GM21515 (cell line): ENCODE data around the gene NACC2.
"Not testable (repeated sequence)": the region's sequence is repeated elsewhere in the genome, so short reads cannot be mapped to it uniquely, and the experiment has no call there.

ENCODE experiments used
- ATAC-seq: cut with Tn5 transposase; IDR thresholded peaks from one replicate; pipeline ENCODE4 v1.9.1; 2021; ENCODE audit not compliant: unreplicated experiment

Gene NACC2

DNA sequence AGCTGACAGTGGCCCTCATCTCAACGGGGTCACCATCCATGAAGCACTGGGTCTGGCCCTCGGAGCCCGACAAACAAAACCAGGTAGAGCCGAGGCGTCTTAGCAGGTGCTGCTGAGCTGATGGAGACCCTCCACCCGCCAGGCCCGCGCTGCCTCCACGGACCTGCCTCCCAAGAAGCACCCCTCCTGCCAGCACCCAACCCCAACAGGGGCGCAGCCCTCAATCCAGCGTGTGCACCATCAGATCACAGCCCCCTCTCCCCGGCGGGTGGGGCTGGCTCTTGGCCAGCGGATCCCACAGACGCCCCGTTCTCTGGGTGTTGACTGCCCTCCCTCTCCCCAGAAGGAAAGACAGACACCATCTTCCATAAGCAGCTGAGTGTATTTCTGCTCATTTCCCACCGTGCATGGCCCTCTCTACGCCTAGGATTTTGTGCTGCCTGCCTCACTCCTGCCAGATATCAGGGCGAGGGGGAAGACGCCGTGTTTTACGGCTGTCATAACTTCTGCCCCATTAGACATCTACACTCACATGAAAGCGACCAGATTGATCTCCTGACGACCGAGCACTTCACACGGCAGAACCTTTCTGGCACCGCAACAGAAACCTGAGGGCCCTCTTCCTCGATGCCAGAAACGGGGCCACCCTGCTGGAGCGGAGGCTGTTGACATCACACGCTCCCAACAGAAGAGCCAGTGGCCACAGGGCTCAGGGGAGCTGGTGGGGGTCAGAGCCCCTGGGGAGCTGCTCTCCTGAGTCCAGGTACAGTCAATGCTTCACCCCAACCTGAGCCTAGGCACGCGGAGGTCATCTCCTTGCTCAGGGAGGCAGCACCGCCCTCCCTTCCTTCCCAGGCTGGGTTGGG, 12.4 kb downstream of the NACC2 start:
- ATAC-seq = no peak

DNA sequence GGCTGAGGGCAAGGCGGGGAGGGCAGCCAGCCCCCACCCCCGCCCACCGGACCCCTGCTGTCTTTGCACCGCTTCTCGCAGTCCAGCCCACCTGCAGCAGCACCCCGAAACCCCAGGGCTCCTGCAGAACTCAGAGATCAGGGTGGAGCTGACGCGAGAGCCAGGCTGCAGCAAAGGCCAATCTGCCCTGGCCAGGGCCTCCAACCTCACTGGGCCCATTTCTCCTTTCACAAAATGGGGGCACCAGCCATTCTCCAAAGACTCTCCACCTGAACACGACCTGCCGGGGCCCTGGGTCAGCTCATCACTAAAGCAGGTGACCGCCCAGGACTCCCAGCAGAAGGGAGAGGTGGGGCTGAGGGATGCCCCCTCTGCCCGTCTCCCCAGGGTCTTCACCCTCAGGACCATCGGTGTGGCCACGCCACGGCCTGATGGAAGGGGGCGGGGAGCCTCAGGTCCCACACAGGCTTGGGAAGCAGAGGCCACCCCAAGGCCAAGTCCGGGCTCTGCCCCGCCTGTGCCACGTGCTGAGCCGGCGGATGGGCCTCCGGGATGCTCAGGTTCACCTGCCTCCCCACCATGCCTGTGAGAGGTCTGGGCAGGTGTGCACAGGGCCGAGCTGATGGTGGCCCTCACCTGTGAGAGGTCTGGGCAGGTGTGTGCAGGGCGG, 13.1 kb downstream of the NACC2 start:
- no peak for ATAC-seq

DNA sequence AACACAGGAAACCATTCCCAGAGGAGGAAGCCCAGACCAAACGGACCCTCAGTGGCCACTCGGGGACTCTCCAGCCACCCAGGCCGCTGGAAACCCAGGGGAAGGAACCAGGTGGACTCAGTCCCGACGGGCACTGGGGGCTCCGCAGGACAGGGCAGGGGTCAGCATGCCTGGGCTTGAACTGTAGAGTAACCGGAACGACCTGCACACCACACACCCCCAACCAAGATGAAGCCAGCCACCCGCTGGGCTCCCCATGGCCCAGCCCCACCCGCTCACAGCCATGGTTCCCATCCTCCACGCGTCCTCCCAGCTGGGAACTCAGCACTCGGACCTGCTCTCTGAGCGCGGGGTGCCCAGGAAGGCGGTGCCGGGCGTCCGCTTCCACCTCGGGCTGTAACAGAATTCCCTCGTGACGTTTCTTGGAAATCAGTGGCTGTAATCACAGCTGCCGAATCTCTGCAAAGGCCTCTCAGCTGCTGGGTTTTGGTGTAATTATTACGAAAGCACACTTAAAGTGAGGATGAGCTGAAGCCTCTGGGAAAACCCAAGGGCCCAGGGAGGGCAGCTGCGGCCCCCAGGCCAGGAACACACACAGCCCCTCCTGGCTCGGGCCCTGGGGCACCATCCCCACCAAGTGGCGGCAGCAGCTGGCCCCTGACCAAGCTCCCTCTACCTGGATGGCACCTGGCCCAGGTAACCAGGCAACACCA, 13.8 kb downstream of the NACC2 start:
- ATAC-seq = no peak

DNA sequence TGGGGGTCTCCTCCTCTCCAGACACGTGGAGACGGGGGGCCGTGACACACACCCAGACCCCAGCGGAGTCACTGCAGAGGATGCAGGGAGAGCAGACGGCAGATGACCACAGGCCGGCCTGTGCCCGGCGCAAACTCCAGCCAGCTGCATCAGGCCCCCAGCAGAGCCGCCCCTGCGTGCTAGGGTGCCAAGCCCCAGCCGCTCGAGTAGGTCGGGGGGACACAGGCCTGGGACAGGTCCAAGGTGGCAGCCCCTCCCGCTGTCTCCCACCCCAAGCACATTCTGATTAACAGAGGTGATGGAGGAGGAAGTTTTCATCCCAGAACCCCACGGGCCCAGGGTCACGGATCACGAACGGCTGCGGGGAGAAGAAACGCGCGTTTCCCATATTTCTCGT, 14.4 kb downstream of the NACC2 start:
- no peak for ATAC-seq

DNA sequence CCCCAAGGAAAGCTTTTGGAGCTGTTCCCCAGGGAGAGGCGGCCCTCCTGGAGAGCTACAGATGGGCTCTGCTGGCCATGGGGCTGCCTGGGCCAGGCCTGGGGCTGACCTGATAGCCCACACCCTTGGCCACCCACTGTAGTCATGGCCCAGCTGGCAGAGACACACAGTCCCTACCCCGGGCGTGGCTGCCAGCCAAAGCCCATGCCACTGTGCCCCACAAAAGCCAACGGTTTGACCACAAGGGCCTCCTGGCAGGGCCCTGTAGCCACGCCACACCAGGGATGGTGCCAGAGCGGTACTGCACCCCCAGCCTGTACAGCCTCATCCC, 15.2 kb downstream of the NACC2 start:
- ATAC-seq = no peak

DNA sequence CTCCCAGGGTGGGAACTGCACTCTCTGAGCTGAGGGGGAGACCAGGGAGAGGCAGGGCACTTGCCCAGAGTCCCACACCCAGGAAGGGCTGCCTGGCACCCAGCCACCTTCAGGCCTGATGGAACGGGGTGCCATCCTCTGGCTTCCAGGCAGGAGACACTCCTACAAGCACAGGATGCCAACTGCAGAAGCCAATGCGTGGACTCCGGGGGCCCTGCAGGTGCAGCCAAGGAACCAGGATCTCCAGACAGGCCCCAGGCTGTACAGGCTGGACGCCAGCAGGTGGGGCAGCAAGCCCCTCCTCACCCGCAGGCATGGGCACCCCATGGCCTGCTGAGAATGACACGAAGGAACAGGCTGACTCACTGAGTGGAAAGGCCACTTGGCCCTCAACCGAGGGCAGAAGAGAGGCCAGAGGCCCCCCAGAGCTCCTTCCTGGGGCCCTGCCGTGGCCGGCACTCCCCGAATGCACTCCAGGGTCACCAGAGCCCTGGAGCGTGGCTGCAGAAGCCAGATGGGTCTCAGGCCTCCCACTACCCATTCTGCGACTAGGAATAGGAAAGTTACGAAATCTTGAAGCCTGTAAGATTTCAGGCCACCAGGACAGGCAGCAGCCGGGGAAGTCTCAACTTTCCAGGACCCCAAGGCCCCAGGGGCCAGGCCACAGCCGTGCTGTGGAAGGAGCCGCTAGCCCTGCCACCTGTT, 15.7 kb downstream of the NACC2 start:
- no peak for ATAC-seq

DNA sequence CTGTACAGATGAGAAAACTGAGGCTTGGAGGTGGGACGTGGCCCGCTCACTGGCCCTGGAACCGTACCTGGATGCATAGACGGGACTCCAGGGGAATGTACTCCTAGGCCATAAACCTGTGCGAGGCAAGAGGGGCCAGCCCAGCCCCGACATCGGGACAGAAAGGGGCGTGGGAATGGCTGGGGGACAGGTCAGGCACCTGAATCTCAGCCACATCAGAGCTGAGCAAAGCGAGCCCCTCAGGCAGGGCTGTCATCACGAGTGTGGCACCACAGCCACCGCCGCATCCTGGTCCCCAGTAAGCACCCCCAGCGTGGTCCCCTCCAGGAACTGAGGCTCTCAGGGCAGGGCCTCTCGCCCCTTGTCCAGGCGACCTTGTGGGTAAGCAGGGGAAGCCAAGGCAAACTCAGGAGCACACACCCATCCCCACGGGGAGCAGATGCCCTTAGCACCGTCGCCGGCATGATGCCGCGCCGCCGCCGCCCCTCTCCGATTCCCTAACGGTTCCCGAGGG, 16.5 kb downstream of the NACC2 start:
- no peak for ATAC-seq

DNA sequence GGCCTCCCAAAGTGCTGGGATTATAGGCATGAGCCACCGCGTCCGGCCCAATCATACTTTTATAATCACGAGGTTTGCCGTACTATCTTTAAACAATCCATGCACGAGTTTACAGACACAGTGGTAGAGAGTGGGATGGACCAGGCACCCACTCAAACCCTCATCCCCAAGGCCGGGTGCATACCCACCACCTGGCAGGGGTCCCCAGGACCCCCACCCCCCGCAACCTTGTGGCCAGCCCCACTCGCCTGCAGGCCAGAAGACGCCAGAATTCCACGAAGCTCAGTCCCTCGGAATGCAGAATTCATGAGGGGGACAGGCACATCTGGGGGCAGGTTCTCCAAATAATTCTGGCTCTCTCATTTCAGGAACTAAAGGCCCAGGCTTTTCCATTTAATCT, 17.1 kb downstream of the NACC2 start:
- no peak for ATAC-seq

DNA sequence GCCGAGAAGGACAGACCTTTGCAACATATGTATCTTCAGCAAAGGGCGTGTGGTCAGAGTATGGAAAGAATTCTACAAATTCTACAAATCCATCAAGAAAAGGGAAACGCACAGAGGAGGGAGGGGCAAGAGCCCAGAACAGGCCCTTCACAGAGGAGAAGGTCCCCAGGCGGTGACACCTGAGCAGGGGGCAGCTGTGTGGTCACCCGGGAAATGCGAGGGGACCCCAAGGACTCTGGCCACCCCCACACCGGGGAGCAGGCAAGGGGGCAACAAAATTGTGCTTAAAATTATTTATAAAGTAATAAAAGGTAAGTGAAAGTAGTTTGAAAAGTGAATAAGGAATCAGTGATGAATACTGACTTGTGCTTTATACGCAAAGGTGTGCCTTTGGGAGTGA, 17.6 kb downstream of the NACC2 start:
- no peak for ATAC-seq

DNA sequence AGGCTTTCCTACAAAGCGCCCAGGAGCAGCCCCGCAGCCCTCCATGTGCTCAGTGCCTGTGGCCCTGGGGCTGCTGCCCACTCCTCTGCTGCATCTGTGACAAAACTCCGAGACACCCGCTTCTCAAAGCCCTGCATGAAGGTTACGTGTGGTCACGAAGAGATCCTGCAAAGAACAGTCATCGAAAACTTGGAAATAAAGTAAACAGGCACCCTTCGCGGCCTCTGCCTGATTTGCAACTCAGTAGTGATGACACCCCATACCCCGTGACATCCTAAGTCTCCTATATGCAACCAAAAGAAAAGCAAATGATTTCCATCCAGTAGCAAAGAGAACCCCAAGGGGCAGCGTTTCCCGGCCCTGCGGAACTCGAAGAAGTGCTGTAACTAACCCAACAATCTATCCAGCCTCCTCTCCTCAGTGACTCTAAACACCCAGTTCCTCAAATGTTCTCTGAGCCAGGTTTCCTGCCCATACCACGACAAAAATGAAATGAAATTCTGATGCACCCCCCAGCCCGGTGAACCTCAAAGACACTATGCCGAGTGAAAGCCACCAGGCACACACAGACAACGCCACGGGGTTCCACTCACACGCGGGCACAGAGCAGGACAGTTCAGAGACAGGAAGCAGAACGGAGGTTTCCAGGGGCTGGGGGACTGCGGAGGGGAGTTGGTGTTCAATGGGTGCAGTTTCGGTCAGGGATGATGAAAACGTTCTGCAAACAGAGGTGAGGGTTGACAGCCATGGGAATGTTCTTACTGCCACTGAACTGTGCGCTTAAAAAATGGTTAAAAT, 19.0 kb downstream of the NACC2 start:
- no peak for ATAC-seq

DNA sequence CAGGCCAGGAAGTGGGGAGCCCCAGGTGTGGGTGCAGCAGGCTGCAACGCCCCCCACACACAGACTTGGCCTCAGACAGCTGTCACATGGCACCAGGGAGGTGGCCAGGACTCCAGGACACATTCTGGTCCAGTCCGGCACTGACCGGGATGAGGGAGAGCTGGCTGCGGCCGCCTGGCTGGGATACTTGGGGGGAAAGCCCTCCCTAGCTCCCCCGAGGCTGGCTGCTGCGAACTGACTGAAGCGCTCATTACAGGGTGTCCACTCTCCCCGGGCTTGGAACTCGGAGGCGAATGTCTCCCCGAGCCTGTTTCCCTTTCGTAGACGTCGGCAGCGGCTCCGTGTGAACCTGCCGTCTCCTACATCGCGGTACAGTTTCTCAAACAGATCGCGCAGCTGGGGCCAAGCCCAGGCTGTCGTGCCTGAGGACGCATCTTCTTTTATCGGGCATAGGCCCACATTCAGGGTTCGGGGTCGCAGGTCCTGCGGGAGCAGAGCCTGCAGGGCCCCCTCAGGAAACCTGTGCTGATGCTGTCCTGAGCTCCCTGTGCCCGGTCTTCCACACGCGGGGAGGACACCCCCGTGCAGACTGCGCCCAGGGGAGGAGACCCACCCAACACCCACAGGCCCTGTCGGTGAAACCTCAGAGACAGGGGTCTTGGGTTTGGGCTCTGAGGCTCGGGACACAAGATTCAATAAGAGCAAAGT, 19.8 kb downstream of the NACC2 start:
- no peak for ATAC-seq

DNA sequence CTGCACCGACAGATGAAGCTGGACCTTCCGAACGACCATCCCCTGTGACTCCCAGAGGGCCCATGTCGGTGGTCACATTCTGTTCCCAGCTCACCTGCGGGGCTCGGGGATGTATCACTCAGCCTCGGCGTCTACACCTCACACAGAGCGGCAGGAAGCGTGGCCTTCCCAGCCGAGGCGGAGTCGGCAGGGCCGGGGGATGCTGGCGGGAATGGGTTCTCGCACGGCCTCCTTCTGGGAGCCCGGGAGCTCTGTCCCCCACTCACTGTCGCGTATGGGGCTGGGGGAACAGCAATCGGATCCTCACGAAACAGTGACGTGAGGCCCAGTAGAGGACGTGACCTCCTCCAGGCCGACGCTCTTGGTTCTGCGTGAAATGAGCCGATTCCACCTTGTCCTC, 20.4 kb downstream of the NACC2 start:
- ATAC-seq = no peak

DNA sequence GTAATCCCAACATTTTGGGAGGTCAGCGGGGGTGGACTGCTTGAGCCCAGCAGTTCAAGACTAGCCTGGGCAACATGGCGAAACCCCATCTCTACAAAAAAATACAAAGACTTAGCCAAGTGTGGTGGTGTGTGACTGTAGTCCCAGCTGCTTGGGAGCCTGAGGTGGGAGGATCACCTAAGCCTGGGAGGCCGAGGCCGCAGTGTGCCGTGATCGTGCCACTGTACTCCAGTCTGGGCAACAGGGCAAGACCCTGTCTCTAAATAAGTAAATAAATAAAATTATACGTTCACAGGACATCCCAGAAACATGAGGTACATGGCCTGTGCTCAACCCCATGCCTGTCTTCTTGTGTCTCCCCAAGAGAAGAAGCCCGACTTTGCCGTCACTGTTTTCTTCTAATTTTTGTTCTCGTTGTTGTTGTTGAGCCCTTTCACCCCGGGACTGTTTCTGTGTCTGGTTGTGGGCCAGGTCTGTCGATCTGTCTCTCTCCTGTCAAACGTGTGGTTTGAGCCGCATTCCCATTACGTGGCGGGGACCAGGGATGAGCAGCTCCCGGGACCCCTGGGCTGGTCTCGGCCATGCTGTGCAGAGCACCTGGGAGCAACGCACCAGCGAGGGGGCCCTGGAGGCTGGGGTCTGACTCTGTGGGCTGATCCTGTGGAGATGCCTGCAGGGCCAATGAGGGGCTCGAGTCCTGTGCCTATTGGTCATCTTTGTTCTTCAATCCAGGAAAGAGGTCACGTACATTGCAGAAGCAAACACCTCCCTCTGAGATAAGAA, 32.2 kb downstream of the NACC2 start:
- no peak for ATAC-seq

DNA sequence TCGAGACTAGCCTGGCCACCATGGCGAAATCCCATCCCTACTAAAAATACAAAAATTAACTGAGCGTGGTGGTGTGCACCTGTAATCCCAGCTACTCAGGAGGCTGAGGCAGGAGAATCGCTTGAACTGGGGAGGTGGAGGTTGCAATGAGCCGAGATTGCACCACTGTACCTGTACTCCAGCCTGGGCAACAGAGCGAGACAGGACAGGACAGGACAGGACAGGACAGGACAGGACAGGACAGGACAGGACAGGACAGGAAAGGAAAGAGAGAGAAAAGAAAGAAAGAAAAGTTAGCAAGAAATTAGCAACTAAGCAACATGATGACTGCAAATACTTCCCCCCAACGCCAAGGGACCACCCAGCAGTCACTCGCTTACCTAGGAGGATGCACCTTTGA, 33.2 kb downstream of the NACC2 start:
- ATAC-seq = not testable (repeated sequence)

DNA sequence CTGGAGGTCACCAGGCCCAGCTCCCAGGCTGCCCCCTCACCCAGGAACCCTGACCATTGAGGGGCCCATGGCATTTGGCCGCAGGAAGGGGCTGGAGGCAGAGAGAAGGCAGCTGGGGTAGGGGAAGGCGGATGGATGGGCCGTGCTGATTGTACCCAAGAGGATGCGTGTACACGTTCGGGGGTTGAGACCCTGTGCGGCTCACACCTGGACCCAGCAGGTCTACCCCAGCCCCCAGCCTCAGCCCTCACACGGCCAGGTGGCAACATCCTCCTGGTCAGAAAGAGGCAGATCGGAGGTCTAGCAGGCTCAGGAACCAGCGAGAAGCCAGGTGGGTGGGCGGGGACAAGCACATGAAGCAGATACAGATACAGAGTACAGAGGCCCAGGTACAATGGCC, 33.7 kb downstream of the NACC2 start:
- ATAC-seq = no peak

DNA sequence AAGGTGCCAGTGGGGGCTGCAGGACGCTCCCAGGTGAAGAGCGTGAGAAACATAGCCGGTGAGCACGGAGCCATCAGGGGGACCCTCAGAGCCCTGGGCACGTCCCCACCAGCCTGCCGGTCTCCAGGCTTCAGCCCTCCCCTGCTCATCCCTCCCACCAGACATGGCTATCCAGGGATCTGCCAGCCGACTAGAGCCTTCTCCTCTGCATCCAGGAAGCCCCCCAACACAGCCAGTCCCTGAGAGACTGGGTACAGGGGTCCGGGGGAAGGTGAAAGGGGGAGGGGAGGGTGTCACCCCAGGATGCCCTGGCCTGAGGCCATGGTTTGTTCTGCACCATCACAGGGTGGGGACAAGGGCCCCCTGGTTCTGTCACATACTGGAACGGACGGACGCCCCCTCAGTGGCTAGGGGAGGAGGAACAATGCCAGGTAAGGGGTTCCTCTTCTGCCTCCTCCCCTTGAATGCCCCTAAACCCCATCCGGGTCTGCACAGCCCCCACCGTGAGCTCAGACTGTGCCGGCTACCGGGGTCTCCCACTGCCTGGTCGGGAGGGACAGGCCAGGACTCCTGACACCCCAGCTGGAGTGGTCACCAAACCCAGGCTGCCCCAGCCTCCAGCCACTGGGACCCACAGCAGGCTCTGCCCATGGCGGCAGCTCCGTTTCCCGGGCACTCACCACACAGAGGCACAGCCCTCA, 34.3 kb downstream of the NACC2 start:
- ATAC-seq = no peak

DNA sequence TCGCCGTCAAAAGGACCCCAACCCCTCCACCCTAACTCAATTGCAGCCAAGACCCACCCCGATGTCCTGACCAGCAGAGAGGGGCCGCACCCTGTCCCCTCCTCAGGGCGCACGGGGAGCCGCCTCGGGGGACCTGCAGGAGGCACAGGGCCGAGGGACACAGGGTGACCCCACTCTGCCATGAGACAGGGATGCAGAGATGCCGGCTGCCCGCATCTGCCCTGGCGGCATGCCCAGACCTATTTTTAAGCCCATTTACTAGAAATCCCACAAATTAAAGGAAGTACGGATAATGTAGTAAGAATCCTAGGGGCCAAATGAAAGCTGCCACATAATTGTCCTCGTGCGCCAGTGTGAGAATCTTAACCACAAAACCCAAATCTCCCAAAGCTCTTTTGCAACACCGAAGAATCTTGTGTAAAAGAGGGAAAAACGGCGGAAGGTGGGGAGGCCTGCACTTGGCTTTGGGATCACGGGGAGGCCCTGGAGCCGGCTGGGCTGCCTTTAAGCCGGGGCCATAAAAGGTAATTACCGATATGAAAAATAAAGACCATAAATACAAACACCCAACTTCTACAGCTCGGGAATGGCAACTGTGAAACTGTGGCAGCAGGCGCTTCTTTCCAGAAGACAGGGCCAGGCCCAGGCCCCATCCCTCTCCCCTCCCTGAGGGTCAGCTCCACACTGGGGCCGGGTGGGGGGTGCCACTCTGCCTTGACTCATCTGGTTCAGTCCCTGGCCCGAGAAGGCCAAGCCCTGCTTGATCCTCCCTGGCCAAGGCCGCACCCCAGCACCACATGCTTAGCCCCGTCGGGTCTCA, 35.0 kb downstream of the NACC2 start:
- no peak for ATAC-seq
